Fibroblast of the conjunctiva (primary cell): ENCODE results near the gene ADAM12.

Experiments
- DNase-seq: peaks from one replicate; pipeline ENCODE4 v3.0.0-alpha.2; 2010; ENCODE audit warnings: low read depth

The ADAM12 gene

DNA sequence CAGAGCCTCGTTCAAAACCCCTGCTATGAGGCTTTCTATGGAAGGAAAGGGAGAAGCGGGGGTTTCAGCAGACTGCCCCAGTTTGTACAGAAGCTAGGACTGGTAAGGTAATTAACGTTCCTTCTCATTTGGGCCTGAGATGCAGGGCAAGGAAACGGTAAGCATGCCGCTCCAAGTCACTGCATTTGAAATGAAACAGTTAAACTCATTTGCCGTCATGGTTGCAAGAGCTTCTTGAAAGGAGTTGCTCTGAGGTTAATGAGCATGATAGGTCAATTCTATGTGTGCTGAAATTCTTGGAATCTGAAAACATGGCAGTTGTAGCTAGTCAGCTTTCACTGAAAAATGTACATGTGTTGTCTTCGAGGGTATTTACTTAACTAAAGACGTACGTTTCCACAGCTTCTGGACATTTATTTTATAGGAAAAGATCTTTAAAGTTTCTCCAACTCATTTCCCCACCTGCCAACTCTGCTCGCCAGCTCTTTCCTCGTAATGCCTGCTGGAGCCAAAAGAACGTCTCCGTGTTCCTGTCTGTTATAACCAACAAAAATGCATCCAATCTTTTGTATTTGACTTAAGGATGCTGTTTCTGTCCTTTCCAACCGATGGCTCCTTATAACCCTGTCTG is 73.3 kb downstream of the ADAM12 start:
- no peak for DNase-seq

DNA sequence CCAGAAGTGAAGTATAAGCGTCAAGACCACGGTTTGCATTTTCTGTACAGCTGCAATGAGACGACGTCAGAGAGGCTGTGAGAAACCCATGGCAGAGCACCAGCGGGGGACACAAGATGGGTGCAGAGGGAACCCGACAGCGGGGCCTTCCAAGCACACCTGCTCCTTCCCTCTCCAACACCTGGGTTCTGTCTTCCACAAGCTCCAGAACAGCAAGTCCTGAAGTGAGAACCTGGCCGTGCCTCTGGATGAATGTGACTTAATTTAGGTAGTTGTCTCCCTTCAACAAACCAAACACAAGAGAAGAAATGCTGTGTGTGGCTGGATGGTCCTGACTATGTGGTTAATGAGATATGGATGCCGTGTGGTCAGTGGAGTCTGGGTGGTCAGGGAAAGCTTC is 76.1 kb downstream of the ADAM12 start:
- DNase-seq, result no peak

DNA sequence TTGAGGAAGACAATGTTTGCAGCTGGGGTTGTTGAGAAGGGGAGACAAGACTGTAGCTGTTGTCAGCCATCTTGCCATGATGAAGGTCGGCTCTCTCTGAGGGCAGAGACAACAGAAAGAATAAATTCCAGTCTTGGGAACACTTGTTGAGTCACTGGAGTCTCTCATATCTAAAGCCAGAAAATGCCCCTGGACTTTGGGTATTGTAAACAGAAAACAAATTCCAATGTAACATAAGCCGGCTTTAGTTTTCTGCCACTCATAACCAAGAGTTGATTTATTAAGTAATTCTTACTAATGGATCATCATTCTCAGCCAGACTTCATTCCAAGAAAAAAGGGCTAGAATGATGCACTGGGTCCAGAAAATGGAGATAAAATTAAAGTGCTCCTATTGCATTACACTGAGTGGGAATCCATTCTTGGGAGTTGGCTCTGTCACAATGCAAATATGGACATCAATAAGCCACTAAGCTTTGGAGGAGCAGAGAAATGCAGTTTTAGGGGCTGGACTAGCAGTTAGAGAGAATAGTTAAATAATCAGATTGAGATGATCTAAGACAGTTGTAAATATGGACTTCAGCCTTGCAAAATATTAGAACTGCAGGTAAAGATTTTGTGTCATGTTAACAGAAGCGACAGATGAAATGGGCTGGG is 78.9 kb downstream of the ADAM12 start:
- DNase-seq, result no peak

DNA sequence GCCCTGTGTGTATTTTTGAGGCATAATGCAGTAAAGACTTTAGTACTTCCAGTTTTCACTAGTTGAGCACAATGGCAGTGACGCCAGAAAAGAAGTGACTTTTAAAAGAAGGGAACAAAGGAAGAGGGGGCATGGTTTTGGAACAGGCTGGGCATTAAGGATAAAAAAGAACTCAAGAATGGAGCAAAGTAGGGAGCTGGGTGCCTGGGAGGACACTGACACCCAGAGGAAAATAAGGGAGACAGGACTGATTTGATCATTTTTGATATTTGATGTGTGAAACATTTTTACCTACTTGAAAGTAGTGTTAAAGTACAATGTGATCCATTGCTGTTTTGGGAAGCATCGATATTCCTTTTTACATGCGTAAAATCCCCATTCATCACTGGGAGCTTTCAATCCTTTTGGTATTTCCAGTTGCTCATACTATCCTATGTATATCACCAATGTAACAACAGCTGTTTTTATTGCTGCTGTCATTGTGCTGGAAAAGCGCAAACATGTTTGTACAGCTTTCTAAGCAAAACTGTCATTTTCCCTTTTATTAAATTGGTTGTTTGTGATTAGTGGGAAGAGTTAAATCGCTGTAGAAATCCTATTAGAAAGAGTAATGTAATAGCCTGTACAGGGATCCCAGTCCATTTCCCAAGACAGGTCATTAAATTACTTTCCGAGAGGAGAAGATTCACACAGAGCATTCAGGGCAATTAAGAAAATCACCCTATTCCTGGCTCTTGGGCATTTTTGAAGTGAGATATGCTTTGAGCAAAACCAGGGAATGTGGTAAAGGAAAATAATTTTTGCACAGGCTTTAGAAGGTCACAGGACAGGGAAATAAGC is 85.2 kb downstream of the ADAM12 start:
- no peak for DNase-seq

DNA sequence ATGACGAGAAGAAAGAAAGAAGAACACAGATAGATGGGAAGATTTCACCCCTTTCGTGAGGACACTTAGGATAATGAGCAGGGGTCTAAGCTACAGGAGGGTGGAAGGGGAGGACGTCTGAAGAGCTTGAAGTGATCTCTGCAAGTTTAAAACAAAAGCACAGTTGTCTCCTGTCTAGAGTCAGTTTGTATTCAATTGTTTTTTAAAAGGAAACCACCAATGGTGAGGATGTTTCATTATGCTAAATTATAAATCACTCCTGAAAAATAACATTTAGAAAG is 85.9 kb downstream of the ADAM12 start:
- DNase-seq, result no peak

DNA sequence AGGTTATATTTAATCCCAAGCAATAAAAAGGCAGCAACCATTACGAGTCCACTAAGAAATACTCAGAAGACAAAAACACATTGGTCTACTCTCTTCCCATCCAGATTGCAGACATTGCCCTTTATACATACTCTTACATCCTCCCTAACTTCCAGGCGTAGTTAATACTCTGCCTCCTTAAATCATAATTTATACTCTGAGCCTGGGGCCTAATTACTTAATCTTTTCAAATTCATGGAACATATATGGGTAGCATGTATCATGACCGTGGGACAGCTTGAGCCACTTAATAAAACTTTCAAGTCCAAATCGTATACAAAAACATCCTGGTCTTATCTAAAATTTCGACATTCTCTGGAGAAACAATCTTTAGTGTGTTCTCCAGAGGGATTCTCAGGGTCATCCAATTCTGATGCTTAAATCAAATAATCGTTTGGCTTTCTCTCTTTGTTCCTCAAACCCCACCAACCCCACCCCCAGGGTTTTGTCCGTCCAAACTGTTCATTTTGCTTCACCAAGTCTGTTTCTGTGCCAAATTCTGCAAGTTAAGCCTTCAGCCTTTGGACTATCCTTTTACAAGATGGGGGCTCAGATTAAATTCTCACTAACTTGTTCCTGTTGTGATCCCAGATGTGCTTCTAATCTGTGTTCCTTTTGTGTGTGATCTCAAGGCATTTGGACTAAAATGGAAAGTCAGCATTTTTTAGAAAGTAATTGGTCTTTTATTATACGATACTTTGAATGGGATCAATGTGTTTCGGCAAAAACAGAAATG is 86.4 kb downstream of the ADAM12 start:
- no peak for DNase-seq

DNA sequence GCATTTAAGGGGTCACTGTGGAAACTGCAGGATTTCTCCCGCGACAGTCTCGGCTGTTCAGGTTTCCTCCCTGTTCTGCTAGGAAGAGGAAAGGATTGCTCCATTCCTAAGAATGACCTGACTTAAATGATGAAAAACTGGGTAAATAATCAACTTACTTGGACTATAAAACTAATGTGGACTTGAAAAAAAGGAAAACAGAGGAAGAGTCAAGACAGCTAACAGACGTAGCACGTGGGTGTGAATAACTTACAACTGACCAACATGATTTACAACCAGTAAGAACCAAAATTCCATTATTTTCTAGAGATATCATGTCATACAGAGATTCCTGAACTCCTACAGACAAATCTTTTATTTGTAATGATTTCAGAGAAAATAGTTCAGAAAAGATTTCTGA is 93.8 kb downstream of the ADAM12 start:
- no peak for DNase-seq

DNA sequence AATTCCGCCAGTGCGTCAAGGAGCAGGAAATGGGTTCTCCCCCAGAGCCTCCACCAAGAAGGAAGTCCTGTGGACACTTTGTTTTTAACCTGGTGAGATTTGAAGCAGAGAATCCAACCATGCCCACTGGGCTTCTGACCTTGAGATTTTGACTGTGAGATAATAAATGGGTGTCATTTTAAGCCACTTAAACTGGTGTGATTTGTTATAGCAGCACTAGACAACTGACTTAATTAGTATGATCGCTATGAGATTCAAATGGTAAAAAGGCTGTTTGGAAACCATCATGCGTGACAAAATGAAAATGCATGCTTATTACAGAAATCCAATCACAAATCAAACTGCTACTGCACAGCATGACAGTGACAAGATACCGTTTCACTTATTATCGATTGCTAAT is 98.0 kb downstream of the ADAM12 start:
- no peak for DNase-seq

DNA sequence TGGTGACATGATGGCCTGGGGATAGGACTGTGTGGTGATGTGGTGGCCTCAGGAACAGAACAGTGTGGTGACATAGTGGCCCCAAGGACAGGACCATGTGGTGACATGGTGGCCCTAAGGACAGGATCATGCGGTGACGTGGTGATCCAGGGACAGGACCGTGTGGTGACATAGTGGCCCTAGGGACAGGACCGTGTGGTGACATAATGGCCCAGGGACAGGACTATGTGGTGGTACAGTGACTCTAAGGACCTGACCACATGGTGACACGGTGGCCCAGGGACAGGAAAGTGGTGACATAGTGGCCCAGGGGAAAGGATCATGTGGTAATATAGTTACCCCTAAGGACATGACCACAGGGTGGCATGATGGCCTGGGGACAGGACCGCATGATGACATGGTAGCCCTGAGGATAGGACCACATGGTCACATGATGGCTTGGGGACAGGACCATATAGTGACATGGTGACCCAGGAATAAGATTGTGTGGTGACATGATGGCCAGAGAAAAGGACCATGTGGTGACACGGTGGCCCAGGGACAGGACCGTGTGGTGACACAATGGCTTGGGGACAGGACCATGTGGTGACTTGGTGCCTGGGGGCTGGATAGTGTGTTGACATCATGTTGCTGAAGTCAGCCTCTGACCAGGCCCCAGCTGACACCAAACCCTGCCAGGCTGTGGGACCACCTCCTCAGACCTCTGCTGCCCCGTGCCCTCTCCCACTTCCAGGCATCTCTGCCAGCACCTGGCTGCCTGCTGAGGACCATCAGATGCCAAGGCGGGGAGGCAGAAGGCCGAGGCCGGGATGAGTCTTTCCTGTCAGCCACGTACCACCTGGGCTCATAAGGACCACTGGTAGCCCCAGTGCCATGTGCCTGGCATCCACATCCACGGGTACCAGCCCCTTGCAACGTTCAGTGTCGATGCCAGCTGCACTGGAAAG is 99.5 kb downstream of the ADAM12 start:
- DNase-seq, result no peak

DNA sequence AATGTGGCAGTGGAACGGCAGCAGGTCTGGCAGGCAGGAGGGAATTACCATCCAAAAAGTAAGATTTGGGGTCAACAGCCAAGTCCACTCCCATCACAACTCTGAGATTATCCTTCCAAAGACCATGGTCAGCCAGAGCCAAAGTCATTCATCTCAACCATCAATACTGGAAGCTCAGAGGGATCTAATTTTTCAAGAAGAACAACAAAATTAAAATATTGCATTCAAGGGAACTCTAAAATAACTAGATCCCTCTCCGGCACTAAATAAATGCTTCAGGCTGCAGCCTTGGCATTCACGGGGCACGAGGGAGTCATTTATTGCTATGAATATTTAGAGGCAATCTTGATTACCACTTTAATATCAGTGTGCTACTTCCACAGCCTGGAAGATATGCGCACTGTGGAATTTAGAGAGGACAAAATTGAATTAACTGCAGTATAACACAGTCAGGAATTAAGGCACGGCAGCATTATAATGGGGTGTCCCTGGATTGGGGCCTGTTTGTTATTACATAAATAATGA is 102.0 kb downstream of the ADAM12 start:
- no peak for DNase-seq

DNA sequence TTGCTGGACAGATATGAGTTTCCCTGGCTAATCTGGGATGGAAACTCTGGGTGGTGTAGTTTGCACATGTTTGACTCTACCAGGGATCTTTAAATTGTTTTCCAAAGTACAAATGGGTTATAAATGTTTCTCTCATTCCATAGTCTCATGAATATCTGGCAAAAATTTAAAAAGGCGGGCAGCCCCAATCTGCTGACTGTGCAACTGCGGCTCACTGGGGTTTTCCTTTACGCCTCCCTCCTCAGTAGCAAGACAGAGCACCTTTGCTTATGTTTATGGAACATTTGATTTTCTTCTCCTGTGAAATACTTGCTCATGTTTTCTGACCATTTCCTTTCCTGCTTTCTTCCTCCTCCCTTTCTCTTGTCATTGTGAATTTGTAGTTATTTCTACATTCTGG is 105.0 kb downstream of the ADAM12 start:
- DNase-seq, result no peak

DNA sequence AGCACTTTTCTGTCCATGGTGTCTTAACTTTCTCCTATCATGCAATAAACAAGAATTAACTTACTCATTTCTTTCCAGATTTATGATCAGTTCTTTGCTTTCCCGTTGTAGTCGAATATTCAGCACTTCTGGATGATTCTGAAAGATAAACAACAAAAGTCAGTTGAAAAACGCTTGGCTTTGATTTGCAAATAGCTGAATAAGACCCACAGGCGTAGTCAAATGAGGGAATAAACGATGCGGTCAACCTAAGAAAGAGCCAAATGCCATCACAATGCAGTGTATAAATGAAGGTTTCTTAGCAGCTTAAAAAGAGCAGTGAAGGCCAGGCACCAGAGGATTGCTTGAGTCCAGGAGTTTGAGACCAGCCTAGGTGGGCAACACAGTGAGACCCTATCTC is 109.4 kb downstream of the ADAM12 start:
- DNase-seq, result no peak

DNA sequence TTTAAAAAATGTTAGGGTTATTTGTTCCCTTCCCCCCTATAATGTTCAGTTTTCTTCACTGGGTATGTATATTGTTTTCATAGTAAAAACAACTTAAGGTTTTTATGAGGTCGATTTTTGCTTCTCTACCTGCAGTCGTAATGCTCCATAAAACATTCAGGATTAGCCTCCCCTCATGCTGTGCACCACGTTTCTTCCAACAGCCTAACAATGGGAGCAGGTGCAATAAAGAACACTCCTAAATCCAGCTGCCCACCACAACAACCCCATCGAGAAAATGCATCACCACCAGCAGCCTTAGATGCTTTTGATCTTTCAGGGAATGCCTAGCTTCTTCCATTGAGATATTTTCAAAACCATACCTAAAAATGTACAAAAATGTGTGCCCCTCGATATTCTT is 111.1 kb downstream of the ADAM12 start:
- DNase-seq, result no peak

DNA sequence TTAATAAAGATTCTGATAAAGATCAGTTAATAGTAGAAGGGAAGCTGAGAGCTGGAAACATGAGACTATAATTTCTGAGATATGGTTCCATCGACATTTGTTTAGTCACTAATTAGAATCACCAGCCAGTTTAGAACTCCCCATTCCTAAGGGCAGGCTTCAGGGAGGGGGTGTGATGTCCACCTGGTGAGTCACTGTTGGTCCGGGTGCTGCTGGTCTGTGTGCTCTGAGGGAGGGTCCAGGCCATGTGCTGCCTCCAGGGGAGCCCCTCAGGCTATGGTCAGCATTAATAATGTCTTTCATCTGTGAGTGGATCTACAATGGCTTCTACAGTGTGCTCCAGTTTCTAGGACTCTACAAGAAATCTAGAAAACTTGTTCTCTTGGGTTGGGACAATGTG is 115.8 kb downstream of the ADAM12 start:
- DNase-seq, result no peak

DNA sequence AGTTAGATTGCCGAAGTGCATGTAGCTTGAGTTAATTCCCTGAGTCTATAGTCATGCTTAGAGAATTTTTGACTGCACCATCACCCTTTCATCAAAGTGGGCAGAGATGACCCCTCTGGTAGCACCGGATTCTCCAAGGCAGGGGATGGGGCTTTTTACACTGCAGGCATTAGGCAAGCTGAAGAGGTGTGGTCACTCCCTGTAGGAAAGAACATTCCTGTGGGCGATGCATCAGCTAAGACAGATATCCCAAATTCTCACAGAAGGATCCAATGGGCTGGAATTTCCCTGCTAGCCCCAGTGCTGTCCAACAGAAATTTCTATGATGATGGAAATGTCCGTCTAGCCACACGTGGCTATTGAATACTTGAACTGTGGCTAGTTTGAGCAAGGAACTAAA is 118.2 kb downstream of the ADAM12 start:
- DNase-seq, result no peak

DNA sequence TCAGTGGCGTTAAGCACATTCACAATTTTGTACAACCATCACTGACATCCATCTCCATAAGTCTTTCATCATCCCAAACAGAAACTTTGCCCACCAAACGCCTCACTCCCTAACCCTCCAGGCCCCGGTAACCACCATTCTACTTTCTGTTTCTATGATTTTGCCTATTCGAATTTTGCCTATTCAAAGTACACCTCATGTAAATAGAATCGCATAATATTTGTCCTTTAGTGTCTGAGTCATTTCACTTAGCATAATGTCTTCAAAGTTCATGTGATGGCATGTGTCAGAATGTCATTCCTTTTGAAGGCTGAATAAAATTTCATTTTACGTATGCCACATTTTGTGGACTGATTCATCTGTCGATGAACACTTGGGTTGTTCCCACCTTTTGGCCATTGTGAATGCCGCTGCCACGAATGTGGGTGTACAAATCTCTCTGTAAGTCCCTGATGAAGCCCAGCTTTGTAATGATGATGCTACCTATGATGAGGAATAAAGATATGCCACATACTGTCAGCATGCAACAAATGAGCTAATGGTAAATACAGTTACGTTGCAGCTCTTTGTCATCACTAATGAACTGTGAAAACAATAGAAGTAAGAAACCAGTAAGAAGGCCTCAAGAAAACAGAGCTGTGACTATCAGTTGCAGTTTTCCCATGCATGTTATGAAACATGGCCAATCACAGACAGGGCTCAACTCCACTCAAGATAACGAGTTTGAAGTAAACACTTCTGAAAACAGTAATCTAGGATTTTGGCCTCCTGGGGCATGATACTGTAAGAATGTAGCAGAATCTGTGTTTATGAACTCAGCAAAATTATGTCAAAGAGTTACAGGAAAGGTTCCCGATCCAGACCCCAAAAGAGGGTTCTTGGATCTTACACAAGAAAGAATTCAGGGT is 120.0 kb downstream of the ADAM12 start:
- DNase-seq, result no peak

DNA sequence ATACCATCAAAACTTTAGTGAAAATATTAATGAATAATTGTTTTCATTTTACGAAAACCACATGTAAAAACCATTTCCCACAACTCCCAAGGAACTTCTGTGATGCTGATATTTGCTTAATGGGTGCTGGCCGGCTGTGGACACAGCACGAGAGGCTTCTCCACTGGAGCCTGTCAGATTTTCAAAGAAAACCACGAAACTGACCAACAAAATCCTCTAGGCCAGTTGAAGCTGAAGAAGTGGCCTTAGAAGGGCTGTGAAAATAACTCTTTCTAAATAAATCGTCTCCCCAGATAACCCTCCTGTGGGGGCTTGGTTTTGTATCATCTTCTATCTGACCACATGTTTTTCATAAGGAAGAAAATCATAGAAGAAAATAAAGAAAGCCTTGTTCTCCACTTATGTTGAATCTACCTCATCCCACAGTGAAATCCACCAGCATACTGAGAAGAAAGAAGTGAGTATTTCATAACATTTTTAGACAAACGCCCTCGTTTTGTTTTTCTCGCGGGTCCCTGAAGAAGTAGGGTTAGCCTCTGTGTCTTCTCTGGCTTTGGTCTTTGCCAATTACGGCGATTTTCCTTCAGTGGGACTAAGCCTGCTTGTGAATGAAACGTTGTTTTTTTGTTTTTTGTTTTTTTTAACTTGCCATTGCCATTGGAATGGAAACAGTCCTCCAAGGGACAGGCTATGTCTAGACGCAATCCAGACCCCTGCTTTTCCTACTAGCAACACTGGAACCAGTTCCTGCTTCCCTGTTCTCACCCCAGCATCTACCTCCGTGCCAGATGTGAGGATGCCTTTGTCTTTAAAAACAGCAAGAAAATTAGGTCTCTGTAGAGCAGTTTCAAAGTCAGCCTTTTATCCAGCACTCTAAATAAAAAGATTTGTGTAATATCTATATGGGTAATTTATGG is 123.9 kb downstream of the ADAM12 start:
- DNase-seq, result no peak

DNA sequence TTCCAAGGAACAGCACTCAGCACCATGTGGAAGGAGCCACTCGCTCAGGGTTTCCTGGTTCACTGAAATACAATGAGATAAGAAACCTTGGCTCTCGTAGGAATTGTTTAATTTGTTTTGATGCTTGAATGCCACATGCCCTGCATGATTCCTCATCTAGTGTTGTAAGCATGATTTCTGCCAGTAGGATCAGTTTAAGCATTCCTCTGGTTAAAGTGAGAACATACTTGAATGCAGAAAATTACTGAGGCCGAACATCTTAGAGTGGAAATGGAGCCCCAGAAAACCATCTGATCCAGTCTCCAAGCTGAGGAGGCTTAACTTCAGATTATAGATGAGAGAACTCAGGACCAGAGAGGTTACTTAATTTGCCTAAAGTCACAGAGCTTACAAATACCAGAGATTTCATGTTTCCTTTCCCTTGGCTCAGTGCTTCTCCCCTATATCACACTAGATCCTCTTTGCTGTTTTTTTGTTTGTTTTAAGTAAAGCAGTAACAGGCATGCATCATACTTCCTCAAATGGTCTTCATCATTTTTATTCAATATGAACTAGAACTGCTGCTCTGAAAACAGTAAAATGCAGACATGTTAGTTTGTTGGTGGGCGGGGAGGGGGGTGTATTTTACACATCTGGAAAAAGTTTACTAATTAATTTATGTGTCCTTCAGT is 125.1 kb downstream of the ADAM12 start:
- no peak for DNase-seq
